ENCODE results near the gene PLK1. TPM values are rescaled to one million over a fixed set of nuclear protein-coding genes. Genes with fewer than 3 reads are reported as not detected.

The PLK1 gene
- total and polyA plus RNA-seq, 2 of the 13 experiments (the other 11 are each of a cell fraction or from before 2014, with no cell fraction given): 71.5 to 76.3 TPM

- TF ChIP-seq ATF7-NPFF (CRISPR knock-in tag; IDR thresholded peaks at IDR 0.05; ENCODE audit: low read depth) (no peak), ZNF274 (CRISPR knock-in tag; IDR thresholded peaks at IDR 0.05) (0 out of 2 replicates have a peak, but pooled peaks have one; percentile 34), IRF1 (CRISPR knock-in tag; IDR thresholded peaks at IDR 0.05; ENCODE audit: low read depth) (no peak), SALL2 (CRISPR knock-in tag; IDR thresholded peaks at IDR 0.05) (no peak), DRAP1 (CRISPR knock-in tag; IDR thresholded peaks at IDR 0.05) (no peak), AHR (CRISPR knock-in tag; IDR thresholded peaks at IDR 0.05) (no peak), NKX3-1 (CRISPR knock-in tag; IDR thresholded peaks at IDR 0.05) (no peak), ZNF883 (CRISPR knock-in tag; IDR thresholded peaks at IDR 0.05; ENCODE audit: not compliant biosample characterization) (no peak), ZNF501 (CRISPR knock-in tag; IDR thresholded peaks at IDR 0.05) (peak; percentile 42; the same call in 1 of the 2 replicates), JUND (CRISPR knock-in tag; IDR thresholded peaks at IDR 0.05) (0 out of 2 replicates have a peak, but pooled peaks have one; percentile 30), ZBTB34 (CRISPR knock-in tag; IDR thresholded peaks at IDR 0.05) (no peak), SALL1 (CRISPR knock-in tag; IDR thresholded peaks at IDR 0.05) (peak; percentile 39; the same call in 1 of the 2 replicates), SAP130 (CRISPR knock-in tag; IDR thresholded peaks at IDR 0.05; ENCODE audit: low read depth) (peak; percentile 46), KAT7 (CRISPR knock-in tag; IDR thresholded peaks at IDR 0.05; ENCODE audit: borderline replicate concordance) (peak; percentile 50; the same call in 1 of the 2 replicates), ZBTB38 (CRISPR knock-in tag; IDR thresholded peaks at IDR 0.05) (no peak), ZNF781 (CRISPR knock-in tag; IDR thresholded peaks at IDR 0.05; ENCODE audit: borderline replicate concordance, not compliant biosample characterization) (no peak), ATF4 (CRISPR knock-in tag; IDR thresholded peaks at IDR 0.05) (peak in 1 of 2 experiments; percentile 98; a peak in 2 of 4 replicates), PAF1 (CRISPR knock-in tag; IDR thresholded peaks at IDR 0.05) (no peak), ZNF891 (CRISPR knock-in tag; IDR thresholded peaks at IDR 0.05) (no peak), ZNF75D (CRISPR knock-in tag; IDR thresholded peaks at IDR 0.05; ENCODE audit: borderline replicate concordance) (no peak), SRSF4 (IDR thresholded peaks at IDR 0.05; ENCODE audit: low read depth, low read length, poor library complexity, severe bottlenecking) (no peak), ZBTB39 (CRISPR knock-in tag; IDR thresholded peaks at IDR 0.05) (no peak)
These were observed 51.1 kb downstream of the PLK1 start (continued) for GRCh38 chr16:23729503-23730424.

Measured in HepG2 (cell line).